PC-3 (cell line): ENCODE measurements around the gene MYO3B. TPM values are rescaled to one million over a fixed set of nuclear protein-coding genes. Genes with fewer than 3 reads are reported as not detected.
A peak's percentile ranks its signal among the peaks of the same experiment; 100 is the strongest.

Source experiments
- ATAC-seq: fragments of 200-7000 bp; cut with Tn5 transposase; 2 replicates; pipeline ENCODE4 v1.9.1; 2020; ENCODE audit warnings: mild to moderate bottlenecking, moderate library complexity
- BruUV-seq: library from RNA; stranded (reverse); fragments of 400-500 nt; replicated peaks from 2 replicates; lab custom pipeline; 2021; lab: Mats Ljungman, UMichigan
- CTCF ChIA-PET: fragments of 300-600 bp; sonication (Branson Sonifier 250); formaldehyde crosslinking; loops from one replicate; lab custom pipeline; 2022; ENCODE audit warnings: antibody characterized with exemption; lab: Charles Lee
- POLR2A ChIA-PET: fragments of 300-600 bp; sonication (Branson Sonifier 250); formaldehyde crosslinking; loops from one replicate; lab custom pipeline; 2022; ENCODE audit warnings: antibody characterized with exemption; ENCODE audit not compliant: unreplicated experiment; lab: Charles Lee
- DNase-seq: peaks from one replicate; pipeline ENCODE4 v3.0.0-alpha.2; 2015
- H2AFZ ChIP-seq: fragments of 300-600 bp; sonication (generic); 2 replicates; pipeline ENCODE4 v1.6.0; 2016; ENCODE audit warnings: antibody characterized with exemption, low read length
- H3F3A ChIP-seq: fragments of 300-600 bp; sonication (generic); one replicate; pipeline ENCODE4 v1.6.0; 2017; ENCODE audit warnings: antibody characterized with exemption, low read length, control low read depth, mild to moderate bottlenecking; ENCODE audit not compliant: unreplicated experiment
- H3K27ac ChIP-seq: fragments of 300-600 bp; sonication (generic); 2 replicates; pipeline ENCODE4 v1.5.1; 2016; ENCODE audit warnings: mild to moderate bottlenecking, low read length
- H3K27me3 ChIP-seq: fragments of 300-600 bp; sonication (generic); 2 replicates; pipeline ENCODE4 v1.6.1; 2016; ENCODE audit warnings: low read length, mixed read lengths
- H3K36me3 ChIP-seq: fragments of 300-600 bp; sonication (generic); 2 replicates; pipeline ENCODE4 v1.6.1; 2016; ENCODE audit warnings: low read depth, mixed run types, low read length, mixed read lengths
- H3K4me1 ChIP-seq: fragments of 300-600 bp; sonication (generic); 2 replicates; pipeline ENCODE4 v1.5.1; 2016; ENCODE audit warnings: low read length; ENCODE audit not compliant: insufficient read depth
- H3K4me2 ChIP-seq: fragments of 300-600 bp; sonication (generic); 2 replicates; pipeline ENCODE4 v1.6.0; 2016; ENCODE audit warnings: low read length
- H3K4me3 ChIP-seq: fragments of 300-600 bp; sonication (generic); 2 replicates; pipeline ENCODE4 v1.5.1; 2016; ENCODE audit warnings: mild to moderate bottlenecking, low read length, mixed read lengths
- H3K79me2 ChIP-seq: fragments of 300-600 bp; sonication (generic); 2 replicates; pipeline ENCODE4 v1.6.1; 2017; ENCODE audit warnings: low read length, mixed read lengths
- H3K9ac ChIP-seq: fragments of 300-600 bp; sonication (generic); 2 replicates; pipeline ENCODE4 v1.6.0; 2016; ENCODE audit warnings: mild to moderate bottlenecking, low read length
- H3K9me2 ChIP-seq: fragments of 300-600 bp; sonication (generic); replicated peaks from 2 replicates; pipeline ENCODE4 v1.6.1; 2016; ENCODE audit warnings: mixed run types, low read length, mixed read lengths
- H3K9me3 ChIP-seq: fragments of 300-600 bp; sonication (generic); 2 replicates; pipeline ENCODE4 v1.6.1; 2016; ENCODE audit warnings: low read length, mixed read lengths
- H4K20me1 ChIP-seq: fragments of 300-600 bp; sonication (generic); 2 replicates; pipeline ENCODE4 v1.6.1; 2016; ENCODE audit warnings: low read length, mixed read lengths
- EZH2 ChIP-seq: fragments of 300-600 bp; sonication (generic); IDR thresholded peaks from one replicate; pipeline ENCODE4 v1.6.1; 2017; ENCODE audit warnings: antibody characterized with exemption, mild to moderate bottlenecking, low read length; ENCODE audit not compliant: unreplicated experiment
- EZH2phosphoT487 ChIP-seq: fragments of 300-600 bp; sonication (generic); IDR thresholded peaks from 2 replicates; pipeline ENCODE4 v1.6.1; 2018; ENCODE audit warnings: mild to moderate bottlenecking, antibody characterized with exemption, low read length, borderline replicate concordance
- intact Hi-C: fragments of 100-400 bp; cut with micrococcal nuclease; formaldehyde crosslinking; loops from 2 replicates; pipeline ENCODE4 v1.9.0; 2023
- total RNA-seq: library from RNA; depleted of rRNA; stranded (reverse); fragments of >200 nt; gene quantifications from 2 replicates; pipeline ENCODE4 v1.2.3, GENCODE V29; 2014
- TF ChIP-seq, protein P1 (sequence below): fragments of 300-600 bp; sonication (generic); conservative IDR thresholded peaks from 2 replicates; pipeline ENCODE4 v1.5.1; 2017; ENCODE audit warnings: antibody characterized with exemption, low read depth, mild to moderate bottlenecking, low read length

MYO3B gene
- total RNA-seq, 1 experiment from 2014 or later, result 1.1 TPM

DNA sequence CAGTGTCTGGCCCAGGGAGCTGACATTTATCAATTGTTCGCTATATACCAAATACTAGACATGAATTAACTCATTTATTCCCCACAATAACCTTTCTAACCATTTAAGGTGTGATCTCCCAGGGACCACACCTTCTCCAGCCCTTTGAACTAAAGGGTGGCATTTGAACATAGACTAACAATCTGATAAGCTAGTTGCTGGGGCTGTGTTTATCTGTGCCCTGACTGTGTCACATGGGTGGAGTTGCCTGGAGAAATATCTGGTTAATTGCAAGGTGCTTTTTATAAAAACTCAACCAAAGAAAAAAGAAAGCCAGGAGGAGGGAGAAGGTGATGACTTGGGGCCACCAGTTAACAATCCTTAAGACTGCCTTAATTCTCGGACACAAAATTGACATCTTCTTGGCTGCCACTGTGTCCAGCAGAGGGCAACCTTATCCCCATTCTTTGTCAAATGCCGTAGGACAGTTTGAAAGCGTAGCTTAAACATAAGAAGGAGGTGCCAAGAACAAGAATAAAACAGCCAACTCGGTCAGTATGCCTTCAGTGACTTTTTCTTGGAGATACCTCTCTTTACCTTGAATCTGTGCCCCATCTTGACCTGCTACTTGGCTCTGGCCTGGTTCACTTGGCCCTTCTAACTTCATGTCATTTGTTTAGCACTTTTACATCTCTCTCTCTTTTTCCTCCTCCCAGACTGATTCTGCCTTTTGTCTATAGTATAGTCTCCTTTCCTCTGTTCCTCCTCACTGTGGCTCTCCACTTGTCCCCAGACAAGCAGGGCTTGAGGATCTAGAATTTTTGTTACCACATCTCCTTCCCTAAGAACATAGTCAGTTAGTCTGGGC lies 183.4 kb downstream of the MYO3B start:
- Histone ChIP-seq H2AFZ (peak overlapping the region; percentile 56), H3F3A (no peaks in the 10 kb centered on the region), H3K4me1 (peaks cover 15% of the 10 kb centered on the region), H3K9me3 (no peaks in the 10 kb centered on the region), H3K9me2 (no peaks in the 10 kb centered on the region), H3K79me2 (no peaks in the 10 kb centered on the region), H3K4me3 (no peak overlapping the region), H3K27me3 (no peaks in the 10 kb centered on the region), H4K20me1 (no peaks in the 10 kb centered on the region), H3K27ac (no peak overlapping the region), H3K36me3 (no peaks in the 10 kb centered on the region), H3K9ac (no peak overlapping the region), H3K4me2 (peak overlapping the region; percentile 44)
- ATAC-seq (peak; percentile 77), DNase-seq (peak; percentile 78)
- no TSS peak for BruUV-seq
- intact Hi-C loops, result loop anchor here (1.0 to 5.0 kb wide), 3 partner anchors 37 to 429 kb away; no protein-coding TSS in a partner anchor
- POLR2A ChIA-PET, result interaction anchor here (0.7 kb wide), 1 partner anchor 455 kb away, joined by 3 read pairs; the partner anchor contains the start of gene GAD1
- CTCF ChIA-PET, result interaction anchor here (0.5 to 1.0 kb wide), 8 partner anchors 8 to 454 kb away, joined by 3 to 9 read pairs (median 4); no protein-coding TSS in a partner anchor
- no peak for TF ChIP-seq EZH2phosphoT487
- TF ChIP-seq, protein P1, sequence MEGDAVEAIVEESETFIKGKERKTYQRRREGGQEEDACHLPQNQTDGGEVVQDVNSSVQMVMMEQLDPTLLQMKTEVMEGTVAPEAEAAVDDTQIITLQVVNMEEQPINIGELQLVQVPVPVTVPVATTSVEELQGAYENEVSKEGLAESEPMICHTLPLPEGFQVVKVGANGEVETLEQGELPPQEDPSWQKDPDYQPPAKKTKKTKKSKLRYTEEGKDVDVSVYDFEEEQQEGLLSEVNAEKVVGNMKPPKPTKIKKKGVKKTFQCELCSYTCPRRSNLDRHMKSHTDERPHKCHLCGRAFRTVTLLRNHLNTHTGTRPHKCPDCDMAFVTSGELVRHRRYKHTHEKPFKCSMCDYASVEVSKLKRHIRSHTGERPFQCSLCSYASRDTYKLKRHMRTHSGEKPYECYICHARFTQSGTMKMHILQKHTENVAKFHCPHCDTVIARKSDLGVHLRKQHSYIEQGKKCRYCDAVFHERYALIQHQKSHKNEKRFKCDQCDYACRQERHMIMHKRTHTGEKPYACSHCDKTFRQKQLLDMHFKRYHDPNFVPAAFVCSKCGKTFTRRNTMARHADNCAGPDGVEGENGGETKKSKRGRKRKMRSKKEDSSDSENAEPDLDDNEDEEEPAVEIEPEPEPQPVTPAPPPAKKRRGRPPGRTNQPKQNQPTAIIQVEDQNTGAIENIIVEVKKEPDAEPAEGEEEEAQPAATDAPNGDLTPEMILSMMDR, result peak; percentile 90
- no peak for TF ChIP-seq EZH2

DNA sequence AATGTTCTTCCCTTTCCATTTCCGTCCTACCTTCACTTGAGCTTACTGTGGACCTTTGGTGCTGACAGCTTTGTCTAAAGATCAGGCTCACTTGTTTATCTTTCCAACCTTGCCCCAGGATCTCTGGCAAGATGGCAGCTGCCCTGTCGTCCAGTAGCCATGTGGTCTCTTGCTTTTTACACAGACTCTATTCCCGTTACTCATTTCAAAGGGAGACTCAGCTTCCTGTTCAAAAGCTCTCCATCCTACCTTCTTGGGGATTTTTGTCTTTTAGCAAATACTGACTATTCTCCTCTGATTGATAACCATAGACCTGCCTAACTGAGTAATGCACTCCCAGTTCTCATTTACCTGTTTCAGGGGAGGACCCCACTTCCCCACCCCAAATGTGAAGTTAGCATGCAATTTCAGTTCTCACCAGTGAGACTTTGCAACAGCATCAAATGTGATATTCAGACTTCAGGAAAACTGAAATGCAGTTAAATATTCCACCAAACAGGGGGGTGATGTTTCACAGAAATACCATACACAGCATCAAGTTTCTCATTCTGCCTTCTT lies 184.4 kb downstream of the MYO3B start:
- H4K20me1 ChIP-seq, result no peaks in the 10 kb centered on the region

More for the DNA sequence above, 184.4 kb downstream of the MYO3B start:
- no peaks in the 10 kb centered on the region for H3K9me3 ChIP-seq
- H3K4me1 ChIP-seq, result peaks cover 15% of the 10 kb centered on the region
- no peak overlapping the region for H3K9ac ChIP-seq
- H3F3A ChIP-seq, result no peaks in the 10 kb centered on the region
- H3K27ac ChIP-seq, result 0 out of 2 replicates have a peak overlapping the region, but pooled peaks have one; percentile 15
- TF ChIP-seq EZH2phosphoT487, result no peak
- TF ChIP-seq, protein P1, result no peak
- no peak for TF ChIP-seq EZH2
- ATAC-seq, result no peak
- no peak overlapping the region for H2AFZ ChIP-seq
- H3K79me2 ChIP-seq, result no peaks in the 10 kb centered on the region
- ChIA-PET POLR2A (no interaction called here), CTCF (interaction anchor here (0.5 to 1.7 kb wide), 3 partner anchors 32 to 38 kb away, joined by 3 to 10 read pairs (median 6); no protein-coding TSS in a partner anchor)
- no peak overlapping the region for H3K4me3 ChIP-seq
- no TSS peak for BruUV-seq
- intact Hi-C loops, result loop anchor here (5.0 kb wide), 1 partner anchor 430 kb away; no protein-coding TSS in a partner anchor
- no peaks in the 10 kb centered on the region for H3K27me3 ChIP-seq
- H3K9me2 ChIP-seq, result no peaks in the 10 kb centered on the region
- H3K4me2 ChIP-seq, result no peak overlapping the region
- DNase-seq, result no peak
- H3K36me3 ChIP-seq, result no peaks in the 10 kb centered on the region
